GM19395 (cell line): ENCODE measurements around the gene ATAD1.
"Not testable (repeated sequence)": the region's sequence is repeated elsewhere in the genome, so short reads cannot be mapped to it uniquely, and the experiment has no call there.

Source experiments
- ATAC-seq: cut with Tn5 transposase; IDR thresholded peaks from one replicate; pipeline ENCODE4 v1.9.1; 2021; ENCODE audit warnings: mild to moderate bottlenecking, moderate library complexity; ENCODE audit not compliant: unreplicated experiment

Gene ATAD1, protein sequence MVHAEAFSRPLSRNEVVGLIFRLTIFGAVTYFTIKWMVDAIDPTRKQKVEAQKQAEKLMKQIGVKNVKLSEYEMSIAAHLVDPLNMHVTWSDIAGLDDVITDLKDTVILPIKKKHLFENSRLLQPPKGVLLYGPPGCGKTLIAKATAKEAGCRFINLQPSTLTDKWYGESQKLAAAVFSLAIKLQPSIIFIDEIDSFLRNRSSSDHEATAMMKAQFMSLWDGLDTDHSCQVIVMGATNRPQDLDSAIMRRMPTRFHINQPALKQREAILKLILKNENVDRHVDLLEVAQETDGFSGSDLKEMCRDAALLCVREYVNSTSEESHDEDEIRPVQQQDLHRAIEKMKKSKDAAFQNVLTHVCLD

DNA sequence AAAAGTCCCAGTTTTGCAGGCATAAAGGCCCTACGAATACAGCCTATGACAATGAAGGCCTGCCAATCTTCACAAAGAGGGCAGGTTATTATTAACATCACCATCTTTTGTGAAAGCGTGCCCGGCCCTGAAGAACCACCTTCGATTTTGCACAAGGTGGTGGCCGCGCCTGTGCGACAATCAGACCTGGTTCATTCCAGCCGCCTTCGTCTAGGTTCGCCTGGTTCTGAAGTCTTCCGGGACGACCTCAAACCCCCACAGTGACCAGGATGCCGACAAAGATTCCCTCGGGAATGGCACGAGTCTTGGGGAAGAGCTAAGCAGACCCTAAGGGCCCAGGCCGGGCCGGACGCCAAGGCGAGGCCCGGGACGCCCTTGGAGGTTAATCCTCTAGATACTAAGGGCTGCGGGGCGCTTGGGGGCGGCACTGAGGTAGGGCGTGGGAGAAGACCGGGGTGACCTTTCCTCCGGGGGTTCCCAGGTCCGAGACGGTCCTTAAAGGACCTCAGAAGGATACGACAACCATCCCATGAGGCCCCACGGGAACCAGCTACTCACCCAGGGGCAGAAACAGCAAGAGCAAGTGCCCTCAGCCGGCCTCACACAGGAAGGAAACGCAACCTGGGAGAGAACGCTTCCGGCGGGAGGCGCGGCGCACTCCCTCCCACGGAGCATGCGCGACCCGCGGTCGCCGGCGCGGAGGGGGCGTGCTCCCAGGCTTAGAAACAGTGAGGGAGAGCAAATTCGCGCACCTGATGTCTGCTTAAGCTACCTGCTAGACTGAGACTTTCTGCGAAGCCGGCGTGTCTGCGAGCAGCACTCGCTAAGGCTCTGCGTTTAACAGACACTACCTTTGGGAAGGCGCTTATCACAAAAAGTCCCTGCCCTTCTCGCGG, at the start of gene ATAD1:
Gene ATAD1, minus strand, starts transcription at position 618 of the 896 bp plus-strand sequence. CDS start 3,627 bp downstream, outside the sequence.
- peak; percentile 81 for ATAC-seq

DNA sequence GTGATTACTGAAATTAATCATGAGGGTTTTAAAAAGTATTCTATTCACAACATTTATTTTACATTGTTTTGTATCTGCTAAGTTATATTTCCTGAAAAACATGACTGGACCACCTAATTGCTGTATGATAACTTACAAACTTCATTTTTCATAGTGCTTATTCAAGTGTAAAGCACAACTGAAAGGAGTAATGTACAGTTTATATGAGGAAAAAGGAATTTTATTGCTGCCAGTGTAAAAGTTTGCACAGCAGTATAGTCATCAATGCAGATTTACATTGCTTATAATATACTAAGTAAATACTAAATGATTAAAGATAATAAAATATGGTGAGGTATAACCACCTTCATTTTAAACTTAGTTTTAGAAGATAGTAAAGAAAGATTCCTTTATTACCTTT, 49.4 kb upstream of the ATAD1 start:
- ATAC-seq = no peak

DNA sequence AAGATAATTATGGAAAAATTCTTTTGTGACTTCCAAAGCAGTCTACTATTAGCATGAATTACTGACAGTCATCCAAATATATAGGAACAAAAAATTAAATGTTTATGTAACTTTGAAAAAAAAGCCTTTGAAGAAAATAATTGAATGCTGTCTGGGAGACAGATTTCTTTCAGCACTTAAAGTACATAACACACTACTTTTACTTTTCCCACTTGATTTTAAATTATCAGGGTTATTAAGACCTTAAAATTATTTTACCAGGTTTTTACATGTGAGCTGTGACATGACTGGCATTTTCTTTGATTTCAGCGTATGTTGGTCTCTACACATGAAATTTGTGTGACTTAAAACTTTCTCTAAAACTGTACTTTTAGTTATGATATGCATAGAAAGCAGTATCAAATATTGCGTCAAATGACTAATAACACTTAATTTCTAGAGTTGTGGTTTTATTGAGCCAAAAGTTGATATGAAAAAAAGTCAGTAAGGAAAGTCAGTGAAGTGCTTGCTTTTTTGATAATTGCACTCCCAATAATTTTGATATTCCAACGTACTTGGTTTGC, 48.5 kb upstream of the ATAD1 start:
- ATAC-seq = no peak

DNA sequence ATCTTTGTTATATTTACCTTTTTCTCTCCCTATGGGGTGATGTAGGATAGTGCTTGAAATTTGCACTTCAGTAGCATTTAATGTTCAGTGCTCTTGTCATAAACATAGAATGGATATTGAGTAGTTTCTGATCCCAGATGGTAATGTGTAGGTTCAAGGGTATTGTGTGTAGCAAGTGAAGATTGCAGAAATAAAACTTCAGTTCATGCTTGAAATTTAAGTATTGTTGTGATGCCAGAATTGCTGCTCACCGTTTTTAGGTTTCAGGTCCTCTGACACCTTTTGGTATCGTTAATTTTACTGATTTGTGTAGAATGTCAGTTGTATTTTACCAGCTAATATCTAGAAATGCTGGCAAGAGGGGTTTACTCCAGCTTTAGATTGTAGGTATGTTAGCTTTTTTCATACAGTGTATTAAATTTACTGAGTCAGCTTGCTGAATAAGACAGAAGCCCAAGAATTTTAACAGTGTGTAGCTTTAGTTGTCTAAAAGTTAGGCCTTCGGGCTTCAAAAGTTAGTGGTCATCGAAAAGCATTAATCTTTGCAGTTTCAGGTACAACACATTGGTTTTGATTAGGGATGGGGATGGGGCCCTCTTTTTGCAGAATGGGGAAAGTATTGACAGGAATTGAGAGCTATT, 47.3 kb upstream of the ATAD1 start:
- ATAC-seq = no peak

DNA sequence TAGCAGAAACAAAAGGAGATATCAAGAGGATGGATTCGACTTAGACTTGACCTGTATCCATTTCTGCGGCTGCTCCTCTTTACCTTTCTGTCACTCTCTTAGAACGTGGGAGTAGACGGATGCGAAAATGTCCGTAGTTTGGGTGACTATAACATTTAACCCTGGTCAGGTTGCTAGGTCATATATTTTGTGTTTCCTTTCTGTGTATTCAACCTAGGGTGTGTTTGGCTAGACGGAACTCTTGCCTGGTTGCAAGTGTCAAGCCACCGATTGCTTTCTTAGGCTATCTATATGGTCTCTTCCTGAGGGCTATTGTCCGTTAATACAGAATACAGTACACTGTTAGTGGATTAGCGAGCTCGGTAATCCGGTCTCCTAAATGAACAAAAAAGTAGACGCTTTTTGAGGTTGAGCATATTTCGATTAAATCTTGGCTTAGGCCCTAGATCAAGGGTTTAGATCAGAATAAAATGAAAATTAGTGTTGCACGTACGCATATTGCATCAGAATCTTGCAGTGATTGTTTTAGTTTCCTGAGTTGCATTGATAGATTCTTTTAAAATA, 46.6 kb upstream of the ATAD1 start:
- ATAC-seq = no peak

DNA sequence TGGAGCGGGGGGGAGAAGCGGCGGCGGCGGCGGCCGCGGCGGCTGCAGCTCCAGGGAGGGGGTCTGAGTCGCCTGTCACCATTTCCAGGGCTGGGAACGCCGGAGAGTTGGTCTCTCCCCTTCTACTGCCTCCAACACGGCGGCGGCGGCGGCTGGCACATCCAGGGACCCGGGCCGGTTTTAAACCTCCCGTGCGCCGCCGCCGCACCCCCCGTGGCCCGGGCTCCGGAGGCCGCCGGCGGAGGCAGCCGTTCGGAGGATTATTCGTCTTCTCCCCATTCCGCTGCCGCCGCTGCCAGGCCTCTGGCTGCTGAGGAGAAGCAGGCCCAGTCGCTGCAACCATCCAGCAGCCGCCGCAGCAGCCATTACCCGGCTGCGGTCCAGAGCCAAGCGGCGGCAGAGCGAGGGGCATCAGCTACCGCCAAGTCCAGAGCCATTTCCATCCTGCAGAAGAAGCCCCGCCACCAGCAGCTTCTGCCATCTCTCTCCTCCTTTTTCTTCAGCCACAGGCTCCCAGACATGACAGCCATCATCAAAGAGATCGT, 46.0 kb upstream of the ATAD1 start:
- not testable (repeated sequence) for ATAC-seq

DNA sequence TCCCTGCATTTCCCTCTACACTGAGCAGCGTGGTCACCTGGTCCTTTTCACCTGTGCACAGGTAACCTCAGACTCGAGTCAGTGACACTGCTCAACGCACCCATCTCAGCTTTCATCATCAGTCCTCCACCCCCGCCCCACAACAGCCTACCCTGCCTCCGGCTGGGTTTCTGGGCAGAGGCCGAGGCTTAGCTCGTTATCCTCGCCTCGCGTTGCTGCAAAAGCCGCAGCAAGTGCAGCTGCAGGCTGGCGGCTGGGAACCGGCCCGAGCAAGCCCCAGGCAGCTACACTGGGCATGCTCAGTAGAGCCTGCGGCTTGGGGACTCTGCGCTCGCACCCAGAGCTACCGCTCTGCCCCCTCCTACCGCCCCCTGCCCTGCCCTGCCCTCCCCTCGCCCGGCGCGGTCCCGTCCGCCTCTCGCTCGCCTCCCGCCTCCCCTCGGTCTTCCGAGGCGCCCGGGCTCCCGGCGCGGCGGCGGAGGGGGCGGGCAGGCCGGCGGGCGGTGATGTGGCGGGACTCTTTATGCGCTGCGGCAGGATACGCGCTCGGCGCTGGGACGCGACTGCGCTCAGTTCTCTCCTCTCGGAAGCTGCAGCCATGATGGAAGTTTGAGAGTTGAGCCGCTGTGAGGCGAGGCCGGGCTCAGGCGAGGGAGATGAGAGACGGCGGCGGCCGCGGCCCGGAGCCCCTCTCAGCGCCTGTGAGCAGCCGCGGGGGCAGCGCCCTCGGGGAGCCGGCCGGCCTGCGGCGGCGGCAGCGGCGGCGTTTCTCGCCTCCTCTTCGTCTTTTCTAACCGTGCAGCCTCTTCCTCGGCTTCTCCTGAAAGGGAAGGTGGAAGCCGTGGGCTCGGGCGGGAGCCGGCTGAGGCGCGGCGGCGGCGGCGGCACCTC, 45.3 kb upstream of the ATAD1 start, which contains the start of the genes KLLN and PTEN:
Gene KLLN, minus strand, starts transcription at position 481 of the 891 bp plus-strand sequence. CDS start 1,046 bp downstream, outside the sequence.
Gene PTEN, plus strand, starts transcription at position 573 of the 891 bp plus-strand sequence. CDS start 845 bp downstream, outside the sequence.
- ATAC-seq = peak; percentile 42

DNA sequence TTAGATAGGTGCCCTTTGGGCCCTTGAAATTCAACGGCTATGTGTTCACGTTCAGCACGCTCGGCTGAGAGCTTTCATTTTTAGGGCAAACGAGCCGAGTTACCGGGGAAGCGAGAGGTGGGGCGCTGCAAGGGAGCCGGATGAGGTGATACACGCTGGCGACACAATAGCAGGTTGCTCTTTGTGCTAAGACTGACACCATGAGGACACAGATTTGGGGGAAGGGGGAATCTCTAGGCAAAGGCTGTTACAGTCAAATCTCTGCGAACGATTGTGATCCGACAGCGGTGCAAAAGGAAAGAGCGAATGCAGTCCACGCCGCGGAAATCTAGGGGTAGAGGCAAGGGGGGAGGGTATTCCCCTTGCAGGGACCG, 44.6 kb upstream of the ATAD1 start:
- peak; percentile 8 for ATAC-seq

DNA sequence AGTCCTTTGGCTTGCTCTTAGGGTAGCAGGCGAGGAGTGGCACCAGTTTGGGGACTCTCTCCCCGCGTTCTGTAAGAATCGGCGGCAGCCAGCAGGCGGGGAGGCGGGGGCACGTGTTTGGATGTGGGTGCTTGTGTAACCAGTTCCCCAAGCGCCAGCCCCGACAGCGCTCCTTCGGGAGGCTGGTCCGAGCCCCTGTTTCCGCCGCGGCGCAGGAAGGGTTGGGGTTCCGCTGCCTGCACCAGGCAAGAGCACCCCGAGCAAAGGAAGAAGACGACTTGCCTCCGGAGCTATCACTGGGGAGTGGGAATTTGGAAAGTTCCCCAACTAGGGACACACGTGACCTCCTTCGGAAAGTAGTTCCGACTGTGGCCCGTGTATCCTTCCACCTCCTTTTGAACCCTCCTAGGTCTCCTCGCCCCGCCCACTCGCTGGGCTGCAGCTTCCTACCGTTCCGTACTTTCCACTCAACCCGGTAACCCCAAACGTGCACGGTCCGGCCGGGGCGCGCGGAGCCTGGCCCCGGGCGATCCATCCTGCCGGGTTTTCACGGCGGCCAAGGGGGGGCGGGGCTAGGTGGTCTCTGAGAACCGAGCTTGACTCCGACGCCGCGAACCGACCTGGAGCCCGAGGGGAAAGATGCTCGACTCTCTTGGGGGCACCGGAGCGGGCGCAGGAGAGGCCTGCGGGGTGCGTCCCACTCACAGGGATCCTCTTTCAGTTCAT, 44.1 kb upstream of the ATAD1 start:
- peak; percentile 58 for ATAC-seq

DNA sequence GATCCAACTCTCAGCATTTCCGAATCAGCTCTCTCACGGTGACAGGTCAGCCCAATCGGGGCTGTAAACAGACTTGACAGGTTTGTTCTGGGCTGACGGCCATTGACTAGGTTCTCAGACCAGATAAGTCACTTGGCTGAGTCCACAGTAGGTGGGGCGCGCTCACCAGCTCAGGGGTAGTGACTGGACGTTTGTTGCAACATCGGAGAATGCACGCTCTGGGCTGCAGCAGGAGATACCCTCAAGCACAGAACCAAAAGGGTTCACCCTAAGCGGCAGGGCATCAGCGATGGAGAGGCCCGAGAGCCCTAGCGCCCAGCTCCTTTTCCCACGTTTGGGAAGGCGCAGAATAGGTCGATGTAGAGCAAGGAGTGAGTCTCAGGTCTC, 43.5 kb upstream of the ATAD1 start:
- ATAC-seq = peak; percentile 16

DNA sequence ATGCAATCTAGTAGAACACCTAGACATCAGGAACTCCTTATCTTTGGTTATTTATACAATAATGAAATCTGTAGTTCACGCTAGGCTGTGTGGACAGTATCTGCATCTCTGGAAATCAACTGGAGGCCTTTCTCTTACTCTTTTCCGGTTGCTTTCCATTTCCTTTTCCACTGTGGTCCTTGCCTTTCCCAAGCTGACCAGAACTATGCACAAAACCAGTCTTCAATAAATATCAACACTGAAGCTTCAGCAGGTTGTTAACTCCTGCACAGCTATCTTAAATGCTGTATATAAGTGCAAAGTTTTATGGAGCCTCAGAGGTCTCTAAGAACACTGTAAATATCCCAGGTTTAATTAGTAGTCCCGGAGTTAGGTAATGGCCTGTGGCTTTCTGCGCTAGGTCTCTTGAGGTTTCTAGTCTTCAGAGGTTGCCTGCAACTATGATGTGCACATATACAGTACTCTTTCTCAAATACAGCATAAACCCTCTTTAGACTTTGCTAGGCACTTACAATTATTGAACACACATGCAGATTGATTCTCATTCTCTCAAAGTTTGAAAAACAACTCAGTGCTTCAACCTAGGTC, 42.9 kb upstream of the ATAD1 start:
- ATAC-seq = no peak

DNA sequence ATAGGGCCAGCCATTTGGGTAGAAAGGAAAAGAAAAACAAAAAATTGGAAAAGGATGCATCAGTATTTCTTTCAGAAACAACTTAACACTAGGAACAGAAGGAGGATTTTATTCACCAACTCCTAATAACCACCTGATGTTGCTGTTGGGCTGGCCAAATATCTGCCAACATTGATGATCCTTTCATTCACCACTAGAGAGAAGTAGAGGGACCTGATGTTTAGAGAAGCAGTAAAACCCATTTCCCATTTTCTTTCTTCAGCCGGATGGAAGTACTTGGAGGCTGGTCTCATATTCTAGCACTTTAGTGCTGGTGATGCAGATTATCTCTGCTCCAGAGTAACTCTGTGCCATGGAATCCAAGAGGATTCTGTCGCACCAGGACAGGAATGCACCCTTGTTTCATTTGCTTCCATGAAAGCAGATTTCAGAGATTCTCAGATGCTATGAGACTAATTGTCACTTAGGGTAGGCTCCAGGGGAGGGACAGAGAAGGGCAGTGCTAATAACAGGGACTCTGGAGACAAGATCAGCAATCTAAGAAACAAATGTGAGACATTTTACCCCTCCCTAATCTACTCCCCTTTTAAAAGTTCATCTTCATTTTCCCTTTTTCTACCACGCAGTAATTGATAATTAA, 42.2 kb upstream of the ATAD1 start:
- no peak for ATAC-seq

DNA sequence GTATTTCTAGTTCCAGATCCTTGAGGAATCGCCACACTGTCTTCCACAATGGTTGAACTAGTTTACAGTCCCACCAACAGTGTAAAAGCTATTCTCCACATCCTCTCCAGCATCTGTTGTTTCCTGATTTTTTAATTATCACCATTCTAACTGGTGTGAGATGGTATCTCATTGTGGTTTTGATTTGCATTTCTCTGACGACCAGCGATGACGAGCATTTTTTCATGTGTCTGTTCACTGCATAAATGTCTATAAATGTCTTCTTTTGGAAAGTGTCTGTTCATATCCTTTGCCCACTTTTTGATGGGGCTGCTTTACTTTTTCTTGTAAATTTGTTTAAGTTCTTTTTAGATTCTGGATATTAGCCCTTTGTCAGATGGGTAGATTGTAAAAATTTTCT, 37.6 kb upstream of the ATAD1 start:
- ATAC-seq = not testable (repeated sequence)

DNA sequence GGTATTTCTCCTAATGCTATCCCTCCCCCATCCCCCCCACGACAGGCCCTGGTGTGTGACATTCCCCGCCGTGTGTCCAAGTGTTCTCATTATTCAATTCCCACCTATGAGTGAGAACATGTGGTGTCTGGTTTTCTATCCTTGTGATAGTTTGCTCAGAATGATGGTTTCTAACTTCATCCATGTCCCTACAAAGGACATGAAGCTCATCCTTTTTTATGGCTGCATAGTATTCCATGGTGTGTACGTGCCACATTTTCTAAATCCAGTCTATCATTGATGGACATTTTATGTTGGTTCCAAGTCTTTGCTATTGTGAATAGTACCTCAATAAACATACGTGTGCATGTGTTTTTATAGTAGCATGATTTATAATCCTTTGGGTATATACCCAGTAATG, 37.2 kb upstream of the ATAD1 start:
- ATAC-seq = not testable (repeated sequence)

DNA sequence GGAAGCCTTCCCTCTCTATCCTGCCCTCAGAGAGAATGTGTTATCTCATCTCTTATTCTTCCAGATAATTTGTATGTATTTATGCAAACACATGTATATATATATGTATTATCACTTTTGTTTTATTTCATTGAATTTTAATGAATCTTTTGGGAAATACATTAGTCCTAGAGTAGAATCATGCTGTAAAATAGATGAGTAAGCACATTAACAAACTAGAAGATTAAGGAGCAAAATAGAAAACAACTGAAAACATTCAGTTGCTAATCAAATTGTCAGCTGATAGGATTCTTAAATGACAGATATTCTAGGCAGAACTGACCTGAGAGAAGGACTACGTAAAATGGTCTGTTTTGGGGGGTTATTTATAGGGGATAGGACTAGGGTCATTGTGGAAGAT, 34.1 kb upstream of the ATAD1 start:
- ATAC-seq = no peak

DNA sequence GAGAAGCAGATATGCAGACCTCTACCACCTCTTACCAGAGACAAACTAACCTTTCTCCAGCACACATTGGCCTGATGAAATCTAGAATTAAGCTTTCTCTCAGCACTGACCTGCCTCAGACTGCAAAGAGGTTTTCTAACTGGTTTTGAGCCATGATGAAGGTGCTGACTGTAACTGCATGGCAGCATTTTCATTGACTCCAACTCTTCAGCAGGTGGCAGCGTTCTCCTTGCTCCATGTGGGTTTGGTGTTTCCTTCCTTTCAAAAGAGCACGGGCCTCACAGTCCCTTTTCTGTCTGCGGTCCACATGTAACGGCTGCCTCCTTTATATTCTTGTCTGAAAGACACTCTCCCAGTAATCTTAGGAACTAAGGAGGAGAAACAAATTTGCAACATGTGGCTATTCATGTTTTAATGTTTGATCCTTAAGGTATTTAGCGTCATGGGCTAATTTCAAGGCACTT, 32.7 kb upstream of the ATAD1 start:
- no peak for ATAC-seq

DNA sequence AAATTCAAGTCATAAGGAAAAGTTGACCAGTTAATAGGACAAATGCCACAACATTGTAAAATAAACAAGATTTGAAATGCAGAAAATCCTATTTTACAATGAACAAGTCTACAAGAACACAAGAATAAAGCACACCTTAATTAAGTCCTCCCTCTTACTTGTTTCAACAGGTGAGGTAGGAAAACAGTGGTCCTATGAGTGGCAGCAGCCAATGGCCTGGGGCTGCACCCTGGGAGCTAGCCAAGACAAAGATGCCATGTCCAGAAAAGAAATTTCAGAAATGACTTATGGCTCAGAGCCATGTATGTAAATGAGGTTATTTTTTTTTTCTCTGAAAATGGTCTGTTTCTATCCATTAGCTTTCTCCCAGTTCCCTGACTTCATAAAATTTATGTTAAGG, 31.0 kb upstream of the ATAD1 start:
- no peak for ATAC-seq

DNA sequence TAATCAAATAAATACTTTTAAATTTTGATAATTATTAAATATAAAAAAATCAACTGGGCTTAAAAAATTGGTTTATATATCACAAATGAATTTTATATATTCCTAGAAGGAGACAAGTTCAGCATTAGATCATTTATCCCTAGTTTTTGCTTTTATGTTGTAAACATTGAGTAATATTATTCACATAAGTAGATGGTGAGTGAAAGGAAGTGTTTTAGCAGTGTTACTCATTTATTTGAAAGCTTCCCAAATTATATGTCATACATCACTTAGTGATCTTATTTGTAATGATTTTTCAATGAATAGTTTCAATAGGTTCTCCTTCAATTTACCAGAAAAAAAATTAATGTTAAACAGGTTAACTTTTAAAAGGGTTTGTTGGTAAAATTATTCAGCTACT, 29.5 kb upstream of the ATAD1 start:
- no peak for ATAC-seq
